Stomach (tissue), 9 donors: Measurements from ENCODE around the gene PDE4C. TPM values are rescaled to one million over a fixed set of nuclear protein-coding genes. Genes with fewer than 3 reads are reported as not detected.

Experiments used
- DNase-seq, 2 donors: peaks; one replicate each; pipeline versions ENCODE4 v3.0.0 to v3.0.0-alpha.2; 2013 to 2019
- H3K27ac ChIP-seq, 5 donors: fragments of 200-600 bp in 4 of 5; sonication (generic) in 4 of 5; one replicate each; pipeline ENCODE4 v1.5.1; 2013 to 2019; ENCODE audit warnings: mild to moderate bottlenecking in 1 of 5, moderate library complexity in 1 of 5
- H3K27me3 ChIP-seq, 3 donors: fragments of 200-600 bp; sonication (generic); one replicate each; pipeline ENCODE4 v1.5.1; 2017 to 2019; ENCODE audit warnings: mixed run types in 1 of 3
- H3K36me3 ChIP-seq, 4 donors: fragments of 200-600 bp; sonication (generic); 1 replicate in 3 of 4; 2 replicates in 1 of 4; pipeline ENCODE4 v1.5.1; 2016 to 2019
- H3K4me1 ChIP-seq, 4 donors: fragments of 200-600 bp; sonication (generic); one replicate each; pipeline ENCODE4 v1.5.1; 2016 to 2019
- H3K4me3 ChIP-seq, 4 donors: fragments of 200-600 bp; sonication (generic) in 3 of 4; one replicate each; pipeline ENCODE4 v1.5.1; 2016 to 2019; ENCODE audit warnings: mild to moderate bottlenecking in 1 of 4
- H3K9me3 ChIP-seq, 4 donors: fragments of 200-600 bp; sonication (generic); one replicate each; pipeline ENCODE4 v1.5.1; 2016 to 2019
- EP300 ChIP-seq: sonication (generic); formaldehyde crosslinking; IDR thresholded peaks from one replicate; pipeline ENCODE4 v1.6.1; 2017; ENCODE audit warnings: antibody characterized with exemption
- POLR2A ChIP-seq, 4 donors: fragments of 450-650 bp; IDR thresholded peaks; one replicate each; pipeline ENCODE4 v1.6.1; 2016; ENCODE audit warnings: antibody characterized with exemption in 4 of 4, control low read depth in 2 of 4, mild to moderate bottlenecking in 1 of 4, moderate library complexity in 1 of 4
- POLR2AphosphoS5 ChIP-seq, 3 donors: sonication (generic); formaldehyde crosslinking; IDR thresholded peaks; one replicate each; pipeline ENCODE4 v1.6.1; 2016; ENCODE audit warnings: antibody characterized with exemption in 3 of 3
- WGBS, 5 donors: extraction: QIAGEN DNeasy Blood & Tissue Kit in 3 of 5; methylation state at CpG; one replicate each; pipeline versions ENCODE4 v1.1.5 to v1.1.7; 2013 to 2018; 5-methylcytosine and 5-hydroxymethylcytosine counted together
- intact Hi-C: fragments of 100-400 bp; cut with DNase I; formaldehyde crosslinking; loops from one replicate; pipeline ENCODE4 v1.15.1; 2023; ENCODE audit warnings: low total_unique reads
- polyA plus RNA-seq, 3 donors: library from polyadenylated mRNA; stranded (reverse); fragments of 200-250 nt; gene quantifications; one replicate each; pipeline ENCODE4 v1.2.3, GENCODE V29; 2013
- total RNA-seq, 5 donors: library from RNA; depleted of rRNA; stranded (reverse); fragments of >200 nt; gene quantifications; one replicate each; pipeline versions ENCODE4 v1.1.0 to v1.2.3, GENCODE V29; 2014 to 2016
- TF ChIP-seq, protein P1 (sequence below), 7 experiments: fragments of 450-650 bp in 4 of 7; fragments of 200-600 bp in 3 of 7; sonication (generic) in 3 of 7; IDR thresholded peaks; one replicate each; pipeline ENCODE4 v1.5.1; 2016 to 2019; ENCODE audit warnings: antibody characterized with exemption in 7 of 7, control low read depth in 2 of 7, mild to moderate bottlenecking in 1 of 7
- donor health status: healthy with polysubstance abuse.
- donor health status: Bipolar disorder and iron deficiency.
- donor health status: healthy.

Gene PDE4C
- total and polyA plus RNA-seq, 8 donors: 0.87 to 25.4 (median 7.0) TPM; not detected in 2

DNA sequence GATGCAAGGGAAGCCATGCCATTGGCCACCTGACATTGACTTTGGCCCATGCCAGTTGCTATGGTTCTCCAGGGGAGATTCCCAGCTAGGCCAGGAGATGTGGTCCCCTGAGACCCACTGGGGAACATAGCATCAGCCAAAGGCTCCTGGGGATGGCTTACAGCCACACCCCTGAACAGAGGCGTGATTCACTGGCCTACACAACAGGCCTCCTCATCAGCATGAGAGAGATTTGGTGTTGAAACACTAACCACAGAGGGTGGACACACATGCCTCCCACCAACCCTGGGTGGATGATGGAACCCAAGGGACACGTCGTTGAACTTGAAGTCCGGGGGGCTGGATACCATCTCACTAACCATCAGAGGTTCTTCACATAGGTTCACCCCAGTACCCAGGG is 33.7 kb upstream of the PDE4C start:
- Histone ChIP-seq H3K9me3 (no peaks in the 10 kb centered on the region), H3K27me3 (peaks cover 0 to 10% (median 0%) of the 10 kb centered on the region in 3 donors), H3K27ac (no peak overlapping the region), H3K36me3 (peaks cover 0 to 30% (median 25%) of the 10 kb centered on the region in 4 donors), H3K4me1 (peaks cover 0 to 9% (median 2%) of the 10 kb centered on the region in 4 donors), H3K4me3 (no peak overlapping the region)
- 78 to 93% (median 91%) methylated on average over 4 of the region's 4 CpGs for WGBS, 5 donors
- no peak for DNase-seq
- intact Hi-C loops: no loop called here
- TF ChIP-seq EP300: no peak
- TF ChIP-seq, protein P1, sequence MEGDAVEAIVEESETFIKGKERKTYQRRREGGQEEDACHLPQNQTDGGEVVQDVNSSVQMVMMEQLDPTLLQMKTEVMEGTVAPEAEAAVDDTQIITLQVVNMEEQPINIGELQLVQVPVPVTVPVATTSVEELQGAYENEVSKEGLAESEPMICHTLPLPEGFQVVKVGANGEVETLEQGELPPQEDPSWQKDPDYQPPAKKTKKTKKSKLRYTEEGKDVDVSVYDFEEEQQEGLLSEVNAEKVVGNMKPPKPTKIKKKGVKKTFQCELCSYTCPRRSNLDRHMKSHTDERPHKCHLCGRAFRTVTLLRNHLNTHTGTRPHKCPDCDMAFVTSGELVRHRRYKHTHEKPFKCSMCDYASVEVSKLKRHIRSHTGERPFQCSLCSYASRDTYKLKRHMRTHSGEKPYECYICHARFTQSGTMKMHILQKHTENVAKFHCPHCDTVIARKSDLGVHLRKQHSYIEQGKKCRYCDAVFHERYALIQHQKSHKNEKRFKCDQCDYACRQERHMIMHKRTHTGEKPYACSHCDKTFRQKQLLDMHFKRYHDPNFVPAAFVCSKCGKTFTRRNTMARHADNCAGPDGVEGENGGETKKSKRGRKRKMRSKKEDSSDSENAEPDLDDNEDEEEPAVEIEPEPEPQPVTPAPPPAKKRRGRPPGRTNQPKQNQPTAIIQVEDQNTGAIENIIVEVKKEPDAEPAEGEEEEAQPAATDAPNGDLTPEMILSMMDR (IDR thresholded peaks at IDR 0.05): no peak
- TF ChIP-seq POLR2AphosphoS5 (IDR thresholded peaks at IDR 0.05): no peak
- no peak for TF ChIP-seq POLR2A (IDR thresholded peaks at IDR 0.05)

DNA sequence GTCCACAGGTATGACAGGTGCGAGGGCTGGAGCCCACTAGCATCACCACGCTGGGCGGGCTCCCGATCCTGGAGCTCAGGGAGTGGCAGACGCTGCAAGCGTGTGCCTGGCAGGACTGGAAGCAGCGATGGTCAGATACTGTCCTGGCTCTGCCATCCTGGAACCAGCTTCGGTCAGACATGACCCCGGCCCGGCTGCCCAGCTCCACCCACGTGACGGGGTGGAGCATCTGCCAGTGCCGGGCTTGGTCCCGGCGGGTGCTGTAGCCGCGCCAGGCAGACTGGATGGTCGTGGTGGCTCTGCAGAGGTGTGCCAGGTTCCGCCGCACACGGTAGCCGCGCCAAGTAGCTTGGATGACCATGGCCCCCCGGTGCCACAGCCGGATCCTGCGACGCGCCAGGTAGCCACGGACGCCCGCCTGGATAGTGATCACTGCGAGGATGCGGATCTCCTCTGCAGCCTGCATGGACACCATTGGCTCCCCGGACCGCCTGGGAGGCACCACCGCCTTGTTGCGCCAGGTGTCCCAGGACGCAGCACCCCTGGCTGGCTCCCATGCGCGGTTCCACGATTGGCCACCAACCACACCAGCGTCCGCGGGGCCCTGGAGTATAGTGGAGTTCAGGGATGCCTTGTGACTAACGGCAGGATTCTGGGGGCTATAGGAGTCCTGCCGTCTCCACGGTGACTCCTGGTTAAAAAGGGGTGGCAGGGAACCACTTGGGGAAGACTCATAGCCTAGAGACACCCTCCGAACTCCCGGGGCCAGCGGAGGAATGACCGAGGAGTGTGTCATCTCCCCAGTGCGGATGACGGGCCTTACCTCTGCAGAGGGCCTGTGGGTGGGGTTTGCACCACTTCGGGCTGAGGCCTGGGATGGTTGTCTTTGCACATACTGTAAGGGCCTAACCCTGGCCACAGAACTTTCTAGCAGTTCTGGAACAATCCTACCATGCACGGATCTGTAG is 31.5 kb upstream of the PDE4C start:
- 86 to 94% (median 89%) methylated on average over 19 to 55 of the region's 55 CpGs for WGBS, 5 donors
- intact Hi-C loops: no loop called here
- no peak for TF ChIP-seq EP300
- TF ChIP-seq, protein P1 (IDR thresholded peaks at IDR 0.05): no peak
- TF ChIP-seq POLR2AphosphoS5 (IDR thresholded peaks at IDR 0.05): no peak
- TF ChIP-seq POLR2A (IDR thresholded peaks at IDR 0.05): no peak
- Histone ChIP-seq H3K27ac (no peak overlapping the region), H3K36me3 (peaks cover 0 to 17% (median 7%) of the 10 kb centered on the region in 4 donors), H3K9me3 (no peaks in the 10 kb centered on the region), H3K4me1 (peaks cover 0 to 10% (median 5%) of the 10 kb centered on the region in 4 donors), H3K4me3 (no peak overlapping the region), H3K27me3 (peaks cover 0 to 19% (median 0%) of the 10 kb centered on the region in 3 donors)
- DNase-seq: no peak

DNA sequence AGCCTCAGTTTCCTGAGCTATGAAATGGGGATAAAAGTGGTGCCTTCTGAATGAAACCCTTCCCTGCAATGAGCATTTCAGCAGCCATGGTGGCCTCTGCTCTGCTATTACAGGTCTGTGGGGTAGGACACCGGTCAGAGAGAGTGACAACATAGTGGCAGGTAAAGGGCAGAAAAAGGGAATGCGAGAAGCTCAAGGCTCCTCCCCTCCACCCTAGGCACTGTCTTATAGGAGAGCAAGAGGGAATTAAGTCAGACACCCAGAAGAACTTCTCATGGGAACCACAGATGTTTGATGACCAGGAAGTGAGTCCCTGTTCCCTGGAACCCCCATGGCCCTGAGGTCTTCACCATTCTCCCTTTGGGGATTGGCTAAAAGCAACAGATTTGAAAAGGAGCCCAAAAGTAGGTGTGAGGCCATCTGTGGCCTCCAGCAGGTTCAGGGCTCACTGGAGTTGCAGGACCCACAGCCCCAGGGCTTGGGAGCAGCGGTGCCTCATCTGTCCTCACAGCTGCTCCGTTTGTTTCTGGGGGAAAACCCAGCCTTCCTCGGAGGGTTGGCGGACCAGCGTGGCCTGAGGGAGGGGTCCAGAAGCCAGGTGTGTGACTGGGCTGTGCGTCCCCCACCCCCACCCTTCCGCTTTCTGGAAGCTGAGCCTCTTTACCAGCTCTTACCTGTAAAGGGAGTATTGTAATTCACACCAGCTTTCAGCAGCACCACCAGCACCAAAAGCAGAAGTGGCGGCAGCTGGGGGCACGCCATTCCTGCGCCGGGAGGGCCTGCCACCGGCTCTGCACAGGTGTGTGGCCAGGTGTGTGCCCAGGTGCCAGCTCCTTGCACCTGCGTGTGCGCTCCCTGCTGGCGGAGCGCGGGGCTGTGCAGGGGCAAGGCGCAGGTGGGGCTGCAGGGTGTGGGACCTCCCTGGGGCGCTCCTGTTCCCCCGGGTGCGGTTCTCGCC is 28.6 kb upstream of the PDE4C start:
- intact Hi-C loops: loop anchor here (5.0 kb wide), 2 partner anchors 43 to 143 kb away; no protein-coding TSS in a partner anchor
- Histone ChIP-seq H3K4me3 (peak overlapping the region in 1 of 4 donors; percentile 29), H3K27ac (peak overlapping the region in 4 of 5 donors; percentile 49 to 59 (median 58)), H3K4me1 (peaks cover 0 to 16% (median 9%) of the 10 kb centered on the region in 4 donors), H3K9me3 (no peaks in the 10 kb centered on the region), H3K27me3 (peaks cover 0 to 24% (median 0%) of the 10 kb centered on the region in 3 donors), H3K36me3 (peaks cover 0 to 17% (median 7%) of the 10 kb centered on the region in 4 donors)
- peak; percentile 56 to 88 for DNase-seq
- TF ChIP-seq POLR2AphosphoS5 (IDR thresholded peaks at IDR 0.05) (peak in 2 of 3 donors; percentile 50 to 75), POLR2A (IDR thresholded peaks at IDR 0.05) (no peak), EP300 (no peak)
- TF ChIP-seq, protein P1 (IDR thresholded peaks at IDR 0.05): peak in 3 of 7 experiments; percentile 11 to 42 (median 18)
- WGBS, 5 donors: 10 to 29% (median 16%) methylated on average over 9 to 24 of the region's 24 CpGs
